Fibroblast of the aortic adventitia (primary cell): ENCODE measurements around the gene LRP1B. TPM values are rescaled to one million over a fixed set of nuclear protein-coding genes. Genes with fewer than 3 reads are reported as not detected.

Experiments used
- DNase-seq: peaks from one replicate; pipeline ENCODE4 v3.0.0-alpha.2; 2010; ENCODE audit warnings: low read depth
- H3K4me3 ChIP-seq: 2 replicates; pipeline ENCODE4 v1.5.1; 2011; ENCODE audit warnings: low read depth, mild to moderate bottlenecking, control low read depth, low read length, moderate library complexity
- total RNA-seq: library from RNA; depleted of rRNA; stranded (reverse); fragments of >200 nt; gene quantifications from 2 replicates; pipeline ENCODE4 v1.2.3, GENCODE V29; 2012; ENCODE audit warnings: low replicate concordance
- TF ChIP-seq, protein P1 (sequence below): IDR thresholded peaks from 2 replicates; pipeline ENCODE4 v1.5.1; 2011; ENCODE audit warnings: mild to moderate bottlenecking, low read length, control low read depth, inconsistent platforms; ENCODE audit not compliant: insufficient read depth

Gene LRP1B
- total RNA-seq, 1 donor = 0.36 TPM

- DNase-seq = peak; percentile 12
- TF ChIP-seq, protein P1, sequence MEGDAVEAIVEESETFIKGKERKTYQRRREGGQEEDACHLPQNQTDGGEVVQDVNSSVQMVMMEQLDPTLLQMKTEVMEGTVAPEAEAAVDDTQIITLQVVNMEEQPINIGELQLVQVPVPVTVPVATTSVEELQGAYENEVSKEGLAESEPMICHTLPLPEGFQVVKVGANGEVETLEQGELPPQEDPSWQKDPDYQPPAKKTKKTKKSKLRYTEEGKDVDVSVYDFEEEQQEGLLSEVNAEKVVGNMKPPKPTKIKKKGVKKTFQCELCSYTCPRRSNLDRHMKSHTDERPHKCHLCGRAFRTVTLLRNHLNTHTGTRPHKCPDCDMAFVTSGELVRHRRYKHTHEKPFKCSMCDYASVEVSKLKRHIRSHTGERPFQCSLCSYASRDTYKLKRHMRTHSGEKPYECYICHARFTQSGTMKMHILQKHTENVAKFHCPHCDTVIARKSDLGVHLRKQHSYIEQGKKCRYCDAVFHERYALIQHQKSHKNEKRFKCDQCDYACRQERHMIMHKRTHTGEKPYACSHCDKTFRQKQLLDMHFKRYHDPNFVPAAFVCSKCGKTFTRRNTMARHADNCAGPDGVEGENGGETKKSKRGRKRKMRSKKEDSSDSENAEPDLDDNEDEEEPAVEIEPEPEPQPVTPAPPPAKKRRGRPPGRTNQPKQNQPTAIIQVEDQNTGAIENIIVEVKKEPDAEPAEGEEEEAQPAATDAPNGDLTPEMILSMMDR = no peak
- H3K4me3 ChIP-seq = no peak overlapping the region
These were observed 1747.0 kb downstream of the LRP1B start for GRCh38 chr2:140383781-140384180.

DNA sequence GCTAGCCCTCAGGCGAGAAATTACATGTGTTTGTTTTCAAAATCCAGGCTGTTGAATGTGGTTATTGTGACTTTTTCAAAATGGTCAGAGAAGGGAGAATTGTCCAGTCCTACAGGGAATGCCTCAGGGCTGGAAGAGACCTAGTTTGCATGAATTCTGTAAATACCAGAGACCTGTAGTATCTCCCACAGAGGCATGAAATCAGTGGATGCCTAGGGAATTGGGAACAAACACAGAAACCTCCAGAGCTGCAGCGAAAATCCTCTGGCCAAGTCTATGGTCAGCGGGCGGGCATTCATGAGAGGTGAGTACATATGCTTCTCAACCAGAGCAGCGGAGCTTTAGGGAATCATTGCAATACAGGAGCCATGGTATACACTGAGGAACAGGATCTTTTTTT lies 1754.1 kb downstream of the LRP1B start:
- TF ChIP-seq, protein P1 = no peak
- DNase-seq = no peak
- H3K4me3 ChIP-seq = no peak overlapping the region

- TF ChIP-seq, protein P1 = no peak
- no peak for DNase-seq
- H3K4me3 ChIP-seq = no peak overlapping the region
These were observed 1767.7 kb downstream of the LRP1B start for GRCh38 chr2:140363131-140363530.

GRCh38 chr2:140362361-140362760 lies 1768.5 kb downstream of the LRP1B start:
- no peak overlapping the region for H3K4me3 ChIP-seq
- TF ChIP-seq, protein P1 = no peak
- no peak for DNase-seq

- TF ChIP-seq, protein P1 = no peak
- H3K4me3 ChIP-seq = no peak overlapping the region
- DNase-seq = peak; percentile 43
These were observed 1771.6 kb downstream of the LRP1B start for GRCh38 chr2:140359056-140359771.

- no peak for DNase-seq
- no peak overlapping the region for H3K4me3 ChIP-seq
- TF ChIP-seq, protein P1 = no peak
These were observed 1774.1 kb downstream of the LRP1B start for GRCh38 chr2:140356697-140357096.
